Measurements from ENCODE around the gene LRRTM4. TPM values are rescaled to one million over a fixed set of nuclear protein-coding genes. Genes with fewer than 3 reads are reported as not detected.

Gene LRRTM4
- total and polyA plus RNA-seq, 2 donors (not counting 1 experiment from before 2014, with no cell fraction given), result 0.05 TPM; not detected in 1

DNA sequence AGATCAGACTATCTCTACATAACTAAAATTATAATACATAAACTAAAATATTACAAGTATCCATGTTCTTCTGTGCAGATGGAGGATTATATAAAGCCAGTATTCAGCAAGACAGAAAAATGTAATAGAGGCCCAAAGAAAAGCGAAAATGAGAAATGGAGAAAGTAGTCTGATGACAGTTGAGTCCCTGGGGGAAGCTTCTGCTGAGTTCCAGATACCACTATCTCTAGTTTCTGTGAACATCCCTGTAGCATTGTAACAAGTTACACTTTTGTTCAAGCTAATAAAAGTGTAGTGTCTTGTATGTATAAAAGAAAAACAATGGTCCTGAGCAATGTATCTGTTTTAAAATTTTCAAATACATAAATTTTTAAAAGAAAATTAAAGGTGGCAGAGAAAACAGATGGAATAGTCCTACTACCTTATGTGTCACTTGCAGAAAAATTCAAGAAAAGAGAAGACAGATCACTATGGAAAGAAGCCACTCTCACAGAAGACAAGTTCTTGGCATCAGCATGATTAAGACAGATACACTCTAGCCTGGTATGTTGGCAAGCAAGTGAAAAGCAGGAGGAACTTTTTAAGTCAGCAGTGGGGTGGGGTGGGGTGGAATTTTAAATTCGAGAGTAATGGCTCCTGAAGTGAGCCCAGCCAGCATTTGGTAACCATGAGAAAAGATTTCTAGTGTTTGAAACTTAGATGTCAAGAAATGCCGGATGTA lies 541.9 kb downstream of the LRRTM4 start:
- H3K4me2 ChIP-seq (ENCODE audit: extremely low read depth, insufficient read depth, low read length), result no peak overlapping the region
- no peaks in the 10 kb centered on the region for H3K9me3 ChIP-seq (ENCODE audit: control insufficient read depth, insufficient read depth, low read depth, low read length)
- H3K36me3 ChIP-seq (ENCODE audit: control insufficient read depth, insufficient read depth, low read length), result no peaks in the 10 kb centered on the region
- H3K4me3 ChIP-seq (replicated peaks in 1 of 4; ENCODE audit: control extremely low read depth in 1 of 4, insufficient read depth in 1 of 4, low read depth in 3 of 4, low read length in 4 of 4), result no peak overlapping the region
- no peak overlapping the region for H2AFZ ChIP-seq (ENCODE audit: low read length)
- H3K79me2 ChIP-seq (ENCODE audit: control insufficient read depth, insufficient read depth, low read length), result no peaks in the 10 kb centered on the region
- no peaks in the 10 kb centered on the region for H4K20me1 ChIP-seq (ENCODE audit: control insufficient read depth, extremely low read depth, insufficient read depth, low read length)
- H3K27ac ChIP-seq (ENCODE audit: insufficient read depth, low read length), result no peak overlapping the region
- no peak for DNase-seq (ENCODE audit: low read depth in 2 of 2)
- TF ChIP-seq, protein P1, sequence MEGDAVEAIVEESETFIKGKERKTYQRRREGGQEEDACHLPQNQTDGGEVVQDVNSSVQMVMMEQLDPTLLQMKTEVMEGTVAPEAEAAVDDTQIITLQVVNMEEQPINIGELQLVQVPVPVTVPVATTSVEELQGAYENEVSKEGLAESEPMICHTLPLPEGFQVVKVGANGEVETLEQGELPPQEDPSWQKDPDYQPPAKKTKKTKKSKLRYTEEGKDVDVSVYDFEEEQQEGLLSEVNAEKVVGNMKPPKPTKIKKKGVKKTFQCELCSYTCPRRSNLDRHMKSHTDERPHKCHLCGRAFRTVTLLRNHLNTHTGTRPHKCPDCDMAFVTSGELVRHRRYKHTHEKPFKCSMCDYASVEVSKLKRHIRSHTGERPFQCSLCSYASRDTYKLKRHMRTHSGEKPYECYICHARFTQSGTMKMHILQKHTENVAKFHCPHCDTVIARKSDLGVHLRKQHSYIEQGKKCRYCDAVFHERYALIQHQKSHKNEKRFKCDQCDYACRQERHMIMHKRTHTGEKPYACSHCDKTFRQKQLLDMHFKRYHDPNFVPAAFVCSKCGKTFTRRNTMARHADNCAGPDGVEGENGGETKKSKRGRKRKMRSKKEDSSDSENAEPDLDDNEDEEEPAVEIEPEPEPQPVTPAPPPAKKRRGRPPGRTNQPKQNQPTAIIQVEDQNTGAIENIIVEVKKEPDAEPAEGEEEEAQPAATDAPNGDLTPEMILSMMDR (conservative IDR thresholded peaks at IDR 0.05 in 1 of 2, IDR thresholded peaks at IDR 0.05 in 1 of 2; ENCODE audit: low read depth in 1 of 2, low read length in 2 of 2), result no peak
- no peak for TF ChIP-seq EZH2 (IDR thresholded peaks at IDR 0.05; ENCODE audit: low read length, missing control alignments)
- no peaks in the 10 kb centered on the region for H3K4me1 ChIP-seq (ENCODE audit: control insufficient read depth, extremely low read depth, insufficient read depth, low read length)
- H3K9ac ChIP-seq (ENCODE audit: insufficient read depth, low read length), result no peak overlapping the region
- H3K27me3 ChIP-seq (ENCODE audit: control insufficient read depth, insufficient read depth, low read length), result no peaks in the 10 kb centered on the region

GRCh38 chr2:76977846-76978727 lies 544.1 kb downstream of the LRRTM4 start:
- no peaks in the 10 kb centered on the region for H3K36me3 ChIP-seq (ENCODE audit: control insufficient read depth, insufficient read depth, low read length)
- no peaks in the 10 kb centered on the region for H4K20me1 ChIP-seq (ENCODE audit: control insufficient read depth, extremely low read depth, insufficient read depth, low read length)
- no peak overlapping the region for H3K4me3 ChIP-seq (replicated peaks in 1 of 4; ENCODE audit: control extremely low read depth in 1 of 4, insufficient read depth in 1 of 4, low read depth in 3 of 4, low read length in 4 of 4)
- H2AFZ ChIP-seq (ENCODE audit: low read length), result no peak overlapping the region
- TF ChIP-seq, protein P1 (conservative IDR thresholded peaks at IDR 0.05 in 1 of 2, IDR thresholded peaks at IDR 0.05 in 1 of 2; ENCODE audit: low read depth in 1 of 2, low read length in 2 of 2), result no peak
- TF ChIP-seq EZH2 (IDR thresholded peaks at IDR 0.05; ENCODE audit: low read length, missing control alignments), result no peak
- H3K4me1 ChIP-seq (ENCODE audit: control insufficient read depth, extremely low read depth, insufficient read depth, low read length), result no peaks in the 10 kb centered on the region
- no peaks in the 10 kb centered on the region for H3K9me3 ChIP-seq (ENCODE audit: control insufficient read depth, insufficient read depth, low read depth, low read length)
- H3K9ac ChIP-seq (ENCODE audit: insufficient read depth, low read length), result no peak overlapping the region
- no peak overlapping the region for H3K27ac ChIP-seq (ENCODE audit: insufficient read depth, low read length)
- H3K4me2 ChIP-seq (ENCODE audit: extremely low read depth, insufficient read depth, low read length), result no peak overlapping the region
- peak; percentile 6 to 29 for DNase-seq (ENCODE audit: low read depth in 2 of 2)
- H3K27me3 ChIP-seq (ENCODE audit: control insufficient read depth, insufficient read depth, low read length), result no peaks in the 10 kb centered on the region
- no peaks in the 10 kb centered on the region for H3K79me2 ChIP-seq (ENCODE audit: control insufficient read depth, insufficient read depth, low read length)

DNA sequence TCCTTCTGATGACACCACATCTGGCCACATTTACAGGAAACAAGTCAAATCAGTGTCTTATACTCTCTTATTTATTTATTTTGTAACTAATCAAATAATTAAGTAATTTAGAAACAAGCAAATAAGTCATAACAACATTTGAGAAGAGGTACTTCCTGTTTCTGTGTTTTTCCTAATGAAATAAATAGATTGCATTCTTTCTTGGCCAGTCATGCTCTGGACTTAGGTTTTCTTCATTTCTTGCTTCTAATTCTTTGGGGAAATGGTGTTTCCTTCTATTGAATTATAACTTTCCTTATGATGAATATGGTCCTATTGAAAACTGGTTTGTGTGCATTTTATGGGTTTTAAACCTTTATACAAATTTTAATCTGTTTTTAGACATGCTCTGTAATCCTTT lies 546.4 kb downstream of the LRRTM4 start:
- Histone ChIP-seq H3K9me3 (ENCODE audit: control insufficient read depth, insufficient read depth, low read depth, low read length) (no peaks in the 10 kb centered on the region), H3K4me2 (ENCODE audit: extremely low read depth, insufficient read depth, low read length) (no peak overlapping the region), H4K20me1 (ENCODE audit: control insufficient read depth, extremely low read depth, insufficient read depth, low read length) (no peaks in the 10 kb centered on the region)

More for the DNA sequence above, 546.4 kb downstream of the LRRTM4 start:
- Histone ChIP-seq H3K27ac (ENCODE audit: insufficient read depth, low read length) (no peak overlapping the region), H2AFZ (ENCODE audit: low read length) (no peak overlapping the region), H3K9ac (ENCODE audit: insufficient read depth, low read length) (no peak overlapping the region), H3K79me2 (ENCODE audit: control insufficient read depth, insufficient read depth, low read length) (no peaks in the 10 kb centered on the region), H3K36me3 (ENCODE audit: control insufficient read depth, insufficient read depth, low read length) (no peaks in the 10 kb centered on the region), H3K27me3 (ENCODE audit: control insufficient read depth, insufficient read depth, low read length) (no peaks in the 10 kb centered on the region), H3K4me1 (ENCODE audit: control insufficient read depth, extremely low read depth, insufficient read depth, low read length) (no peaks in the 10 kb centered on the region), H3K4me3 (replicated peaks in 1 of 4; ENCODE audit: control extremely low read depth in 1 of 4, insufficient read depth in 1 of 4, low read depth in 3 of 4, low read length in 4 of 4) (no peak overlapping the region)
- no peak for DNase-seq (ENCODE audit: low read depth in 2 of 2)
- no peak for TF ChIP-seq EZH2 (IDR thresholded peaks at IDR 0.05; ENCODE audit: low read length, missing control alignments)
- TF ChIP-seq, protein P1 (conservative IDR thresholded peaks at IDR 0.05 in 1 of 2, IDR thresholded peaks at IDR 0.05 in 1 of 2; ENCODE audit: low read depth in 1 of 2, low read length in 2 of 2), result no peak
